Head of caudate nucleus (tissue), 42 donors: ENCODE data around the gene LDLRAD3.
A peak's percentile ranks its signal among the peaks of the same experiment; 100 is the strongest.

Experiments
- DNase-seq, 42 donors: peaks; one replicate each; pipeline versions ENCODE4 v3.0.0 to v3.0.0-alpha.2; 2020 to 2021; ENCODE audit warnings: mixed read lengths in 7 of 42
- intact Hi-C: fragments of 100-400 bp; cut with DNase I; formaldehyde crosslinking; loops from one replicate; pipeline ENCODE4 v1.15.0; 2022

LDLRAD3 gene

GRCh38 chr11:36249246-36249645 is 305.4 kb downstream of the LDLRAD3 start:
- no peak for DNase-seq
- intact Hi-C loops = no loop called here

GRCh38 chr11:36251823-36252222 is 308.0 kb downstream of the LDLRAD3 start:
- intact Hi-C loops = no loop called here

DNA sequence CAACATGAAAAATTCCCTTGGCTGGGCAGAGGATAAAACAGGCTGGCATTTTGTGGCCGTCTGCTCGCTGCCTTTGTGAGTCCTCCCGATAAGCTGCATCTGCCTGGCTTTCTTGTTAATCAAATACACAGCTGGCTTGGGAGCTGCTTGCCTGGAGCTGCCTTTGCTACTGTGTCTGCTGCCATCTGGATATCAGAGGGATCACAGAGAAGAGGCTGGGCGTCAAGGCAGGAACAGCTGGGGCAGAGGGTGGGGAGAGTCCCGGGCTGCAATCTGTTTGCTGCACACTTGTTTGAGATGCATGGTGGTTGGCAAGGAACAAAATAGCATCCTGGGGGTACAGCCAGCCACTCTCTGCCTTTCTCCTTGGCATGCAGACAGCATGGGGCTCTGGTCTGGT is 309.4 kb downstream of the LDLRAD3 start:
- peak in 39 of 42 donors; percentile 9 to 75 (median 47) for DNase-seq
- intact Hi-C loops = no loop called here

More at GRCh38 chr11:36251823-36252222, 308.0 kb downstream of the LDLRAD3 start:
- peak in 12 of 42 donors; percentile 17 to 66 (median 48) for DNase-seq

DNA sequence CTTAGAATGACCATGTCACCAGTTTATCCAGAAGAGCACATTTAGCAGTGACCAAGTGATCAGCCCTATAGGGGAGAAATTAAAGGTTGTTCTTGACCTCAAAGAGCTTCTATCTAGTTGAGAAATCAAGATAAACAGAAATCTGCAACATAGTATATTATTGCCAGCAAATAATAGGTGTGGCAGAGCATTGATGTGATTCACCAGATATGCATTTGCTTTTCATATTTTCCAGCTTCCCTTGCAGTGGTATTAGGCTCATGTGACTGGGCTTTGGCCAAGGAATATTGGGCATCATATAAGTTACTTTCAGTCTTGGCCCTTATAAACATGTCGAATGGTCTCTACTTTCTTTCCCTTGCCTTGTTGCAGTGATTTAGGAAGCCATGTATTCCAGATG is 310.9 kb downstream of the LDLRAD3 start:
- intact Hi-C loops = no loop called here
- no peak for DNase-seq

GRCh38 chr11:36257351-36257750 is 313.5 kb downstream of the LDLRAD3 start:
- no peak for DNase-seq
- intact Hi-C loops = no loop called here

DNA sequence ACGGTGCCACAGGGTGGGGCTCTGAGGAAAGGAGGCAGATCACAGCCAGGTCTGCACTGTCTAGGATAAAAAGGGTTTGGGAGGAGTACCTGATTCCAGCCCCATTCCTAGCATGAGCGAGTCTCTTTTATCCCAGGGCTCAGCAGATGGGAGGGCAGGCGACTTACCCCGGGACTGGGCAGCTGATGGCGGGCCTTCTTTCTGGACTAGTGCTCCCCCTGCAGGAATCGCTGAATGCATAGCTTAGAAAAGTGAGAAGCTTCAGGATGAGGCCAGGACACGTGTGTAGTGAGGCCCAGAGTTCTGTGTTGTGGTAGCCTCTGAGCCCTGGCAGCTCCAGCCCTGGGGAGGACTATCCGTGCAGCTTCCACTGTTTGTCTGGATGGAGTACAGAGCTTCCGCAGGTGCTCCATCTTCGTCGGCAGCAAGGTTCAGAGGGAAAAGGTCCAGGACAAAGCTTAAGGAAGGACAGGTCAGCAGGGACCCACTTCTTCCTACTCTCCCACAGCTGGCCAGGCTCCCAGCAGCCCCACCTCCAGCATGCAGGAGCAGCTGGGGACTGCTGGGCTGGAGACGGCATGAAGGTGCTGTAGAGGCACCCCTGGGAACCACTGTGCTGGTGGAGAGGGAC is 315.0 kb downstream of the LDLRAD3 start:
- intact Hi-C loops = no loop called here
- peak; percentile 24 to 87 (median 68) for DNase-seq

GRCh38 chr11:36261094-36261493 is 317.2 kb downstream of the LDLRAD3 start:
- intact Hi-C loops = loop anchor here (10.0 kb wide), 1 partner anchor 216 kb away; no protein-coding TSS in a partner anchor
- peak in 1 of 42 donors; percentile 31 for DNase-seq

DNA sequence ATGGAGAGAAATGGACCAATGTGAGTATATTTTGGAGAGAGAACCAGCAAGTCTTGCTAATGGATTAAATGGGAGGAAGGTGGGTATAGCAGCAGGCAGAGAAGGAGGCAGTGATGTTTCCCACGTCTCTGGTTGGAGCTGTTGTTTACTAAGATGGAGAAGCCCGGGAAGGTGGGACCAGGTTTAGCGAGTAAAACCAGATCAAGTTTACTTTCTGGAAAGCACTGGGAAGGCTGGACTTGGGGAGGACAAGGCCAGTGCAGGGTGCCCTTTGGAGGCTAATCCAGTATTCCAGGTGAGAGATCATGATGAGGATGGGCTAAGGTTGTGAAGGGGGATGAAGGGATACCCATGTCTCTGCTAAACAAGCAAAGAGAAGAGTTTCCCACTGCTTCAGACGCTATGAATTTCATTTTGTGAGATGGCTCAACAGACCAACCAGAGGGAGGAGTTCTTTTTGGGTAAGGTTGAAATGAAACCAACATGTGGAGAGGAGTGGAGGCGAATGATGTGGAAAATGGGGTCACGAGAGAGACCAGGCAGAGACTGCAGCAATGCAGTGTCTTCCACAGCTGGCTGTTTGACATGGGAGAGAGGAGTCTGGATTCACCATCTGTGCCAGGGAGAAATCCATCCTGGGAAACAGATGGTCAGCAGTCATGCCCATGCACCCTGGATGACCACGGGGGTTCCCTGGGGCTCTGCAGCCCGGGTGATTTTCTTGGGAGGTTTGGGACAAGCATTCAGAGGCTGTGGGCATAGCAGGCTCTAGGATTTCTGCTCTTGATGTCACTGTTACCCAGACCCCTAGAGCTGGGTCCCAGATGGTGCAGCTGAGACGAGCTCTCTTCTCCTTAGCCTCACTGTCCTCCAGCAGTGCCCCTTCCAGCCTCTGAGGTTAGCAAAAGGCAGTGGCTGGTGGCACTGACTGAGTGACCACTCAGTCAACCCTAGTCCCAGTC is 320.4 kb downstream of the LDLRAD3 start:
- intact Hi-C loops = loop anchor here (10.0 kb wide), 1 partner anchor 219 kb away; no protein-coding TSS in a partner anchor
- DNase-seq = peak in 1 of 42 donors; percentile 34

- intact Hi-C loops = loop anchor here (5.0 to 10.0 kb wide), 2 partner anchors 220 to 648 kb away; partner anchors contain the start of gene FJX1
- peak in 1 of 42 donors; percentile 40 for DNase-seq
Measured at GRCh38 chr11:36264973-36265344, 321.1 kb downstream of the LDLRAD3 start.

DNA sequence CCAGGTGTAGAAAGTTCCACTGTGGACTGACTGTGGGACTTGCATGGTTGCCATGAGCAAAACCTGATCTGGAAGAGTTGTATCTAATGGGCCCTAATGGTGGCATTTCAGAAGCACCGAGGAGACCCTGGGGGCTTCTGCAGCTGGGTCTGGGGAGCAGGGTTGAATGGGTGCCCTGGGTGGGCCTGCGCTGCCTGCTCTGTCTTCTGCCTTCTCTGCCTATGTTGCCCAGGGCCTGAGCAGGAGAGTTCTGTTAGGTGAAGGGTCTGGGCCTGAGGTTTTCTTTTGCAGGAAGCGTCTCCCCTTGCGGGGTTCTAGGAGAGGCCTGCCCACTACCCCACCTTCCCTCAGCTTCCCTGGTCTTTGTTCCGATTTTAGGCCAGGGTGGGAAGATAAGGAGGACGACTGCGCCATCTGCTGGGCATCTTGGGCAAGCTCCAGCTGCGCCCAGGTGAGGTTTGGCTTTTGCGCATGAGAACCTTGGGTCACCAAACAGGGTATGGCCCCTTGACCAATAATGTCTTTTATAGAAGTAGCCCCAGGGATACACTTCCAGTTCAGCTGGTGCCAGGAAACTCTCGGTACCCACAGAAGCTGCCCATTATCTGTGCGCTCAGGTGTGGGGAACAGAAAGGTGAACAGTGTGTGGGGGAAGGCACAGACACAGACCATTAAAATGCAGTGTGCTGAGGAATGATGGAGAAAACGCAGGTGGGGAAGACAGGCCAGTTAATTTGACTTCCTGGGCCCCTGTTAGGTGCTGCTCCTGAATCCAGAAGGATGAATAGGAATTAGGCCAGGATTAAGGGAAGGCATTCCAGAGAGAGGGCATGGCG is 322.1 kb downstream of the LDLRAD3 start:
- intact Hi-C loops = loop anchor here (5.0 to 10.0 kb wide), 2 partner anchors 221 to 649 kb away; partner anchors contain the start of gene FJX1
- DNase-seq = peak in 35 of 42 donors; percentile 22 to 84 (median 55)

DNA sequence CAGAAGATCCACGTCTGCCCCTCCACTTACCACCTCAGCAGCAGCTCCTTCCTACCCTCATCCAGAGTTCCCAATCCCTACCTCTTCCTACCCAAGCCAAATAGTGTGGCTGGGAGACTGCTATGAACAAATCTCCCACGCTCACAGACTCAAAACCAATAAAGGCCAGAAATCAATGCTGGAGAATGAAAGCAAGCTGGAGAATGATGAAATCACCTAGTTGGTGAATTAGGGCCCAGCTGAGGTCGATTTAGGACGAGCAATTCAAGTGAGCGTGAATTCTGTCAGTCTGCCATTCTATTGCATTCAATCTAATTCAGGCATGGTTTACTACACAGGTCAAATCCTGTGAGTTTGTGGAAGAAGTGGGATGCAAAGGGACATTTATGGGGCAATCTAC is 322.9 kb downstream of the LDLRAD3 start:
- no peak for DNase-seq
- intact Hi-C loops = loop anchor here (5.0 to 10.0 kb wide), 2 partner anchors 222 to 649 kb away; partner anchors contain the start of gene FJX1

GRCh38 chr11:36268337-36268985 is 324.6 kb downstream of the LDLRAD3 start:
- intact Hi-C loops = loop anchor here (5.0 to 10.0 kb wide), 2 partner anchors 224 to 651 kb away; partner anchors contain the start of gene FJX1

GRCh38 chr11:36270701-36271100 is 326.8 kb downstream of the LDLRAD3 start:
- intact Hi-C loops = no loop called here
- peak in 1 of 42 donors; percentile 33 for DNase-seq

More at GRCh38 chr11:36268337-36268985, 324.6 kb downstream of the LDLRAD3 start:
- peak in 1 of 42 donors; percentile 20 for DNase-seq

- DNase-seq = peak in 1 of 42 donors; percentile 43
- intact Hi-C loops = no loop called here
Measured at GRCh38 chr11:36271794-36272407, 328.0 kb downstream of the LDLRAD3 start.

GRCh38 chr11:36273110-36273509 is 329.2 kb downstream of the LDLRAD3 start:
- DNase-seq = peak in 13 of 42 donors; percentile 21 to 72 (median 44)

DNA sequence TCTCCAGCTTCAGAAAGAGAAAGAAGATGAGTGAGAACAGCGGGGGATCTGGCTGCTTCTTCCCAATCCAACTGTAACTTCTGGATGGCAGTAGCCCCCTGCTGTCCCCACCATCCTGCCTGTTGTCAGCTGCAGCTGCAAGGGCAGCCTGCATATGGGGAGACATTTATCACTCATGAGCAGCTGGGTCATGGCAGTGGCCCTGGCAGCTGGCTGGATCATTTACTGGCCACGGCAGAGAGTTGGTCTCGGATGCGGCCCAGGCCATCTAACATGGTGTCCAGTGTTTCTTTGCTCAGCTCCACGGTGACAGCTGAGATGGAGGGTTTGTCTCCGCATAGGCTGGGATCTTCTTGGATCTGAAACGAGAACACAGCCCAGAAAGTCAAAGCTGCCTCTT is 330.6 kb downstream of the LDLRAD3 start:
- intact Hi-C loops = no loop called here
- peak in 2 of 42 donors; percentile 29 to 40 for DNase-seq

More at GRCh38 chr11:36273110-36273509, 329.2 kb downstream of the LDLRAD3 start:
- intact Hi-C loops = no loop called here

DNA sequence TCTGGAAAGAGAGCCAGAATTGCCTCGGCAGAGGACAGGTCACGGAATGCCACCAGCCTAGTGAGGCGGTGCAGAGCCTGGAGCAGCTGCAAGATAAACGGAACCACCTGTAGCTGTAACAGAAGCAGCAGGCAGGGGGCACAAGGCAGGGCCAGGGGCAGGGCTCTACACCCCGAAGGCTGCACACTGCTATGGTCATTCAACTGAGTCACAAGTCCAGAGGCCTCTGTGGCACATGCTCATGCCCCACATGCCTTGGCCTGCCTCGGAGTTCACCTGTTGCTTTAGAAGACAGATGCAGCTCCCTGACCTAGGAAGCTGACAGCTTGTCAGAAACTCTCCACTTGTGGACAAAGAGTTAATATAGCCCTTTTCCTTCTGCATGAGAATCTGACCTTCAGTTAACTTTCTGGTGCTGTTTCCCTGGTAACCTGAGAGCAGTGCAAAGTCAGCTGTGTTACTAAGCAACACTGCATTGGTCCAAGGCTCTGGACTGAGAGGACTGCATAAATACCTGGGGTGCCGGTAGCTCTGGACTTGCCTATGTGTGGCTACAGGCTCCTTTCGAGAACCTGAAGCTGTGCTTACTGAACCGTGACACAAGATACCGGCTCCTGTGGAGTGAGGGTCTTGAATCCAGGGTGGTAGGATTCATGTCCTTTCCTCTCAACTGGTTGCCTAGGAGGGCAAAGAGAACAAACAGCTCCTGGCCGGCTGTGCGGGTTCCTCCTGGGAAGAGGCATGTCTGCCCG is 334.8 kb downstream of the LDLRAD3 start:
- intact Hi-C loops = no loop called here
- peak in 2 of 42 donors; percentile 25 to 41 for DNase-seq
